Measurements from ENCODE around the gene FAM234B. TPM values are rescaled to one million over a fixed set of nuclear protein-coding genes. Genes with fewer than 3 reads are reported as not detected.

Gene FAM234B
- total RNA-seq, 1 donor = 3.3 TPM

- no peak overlapping the region for H3K4me3 ChIP-seq (ENCODE audit: low read depth, low read length)
- no peak for DNase-seq (ENCODE audit: low read depth)
- TF ChIP-seq CTCF (IDR thresholded peaks at IDR 0.05; ENCODE audit: insufficient read depth, low read length) = no peak
Measured at GRCh38 chr12:13039328-13039956, 4.7 kb upstream of the FAM234B start.

GRCh38 chr12:13041224-13041623 is 3.0 kb upstream of the FAM234B start:
- no peak overlapping the region for H3K4me3 ChIP-seq (ENCODE audit: low read depth, low read length)
- no peak for DNase-seq (ENCODE audit: low read depth)
- no peak for TF ChIP-seq CTCF (IDR thresholded peaks at IDR 0.05; ENCODE audit: insufficient read depth, low read length)

GRCh38 chr12:13042666-13043230 is 1.4 kb upstream of the FAM234B start:
- no peak for DNase-seq (ENCODE audit: low read depth)
- TF ChIP-seq CTCF (IDR thresholded peaks at IDR 0.05; ENCODE audit: insufficient read depth, low read length) = no peak
- no peak overlapping the region for H3K4me3 ChIP-seq (ENCODE audit: low read depth, low read length)

DNA sequence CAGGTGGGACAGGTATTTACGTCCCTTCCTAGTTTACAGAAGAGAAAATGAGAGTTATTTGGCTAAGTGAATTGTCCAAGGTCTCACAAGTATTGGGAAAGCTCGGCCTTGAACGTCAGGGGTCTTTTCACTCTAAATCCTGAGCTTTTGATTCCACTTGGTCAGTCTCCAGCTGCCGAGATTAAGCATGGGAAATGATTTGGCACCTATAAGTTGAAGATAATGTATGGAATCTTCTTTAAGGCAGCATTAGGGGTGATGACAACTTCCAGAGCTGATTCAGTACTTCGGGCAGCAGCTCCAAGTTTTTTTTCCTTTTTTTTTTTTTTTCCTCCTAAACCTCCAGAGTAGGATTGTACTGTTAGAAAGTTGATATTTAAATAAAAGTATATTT is 722 bp downstream of the FAM234B start:
- no peak for TF ChIP-seq CTCF (IDR thresholded peaks at IDR 0.05; ENCODE audit: insufficient read depth, low read length)
- peak; percentile 22 for DNase-seq (ENCODE audit: low read depth)
- peak overlapping the region; percentile 92 for H3K4me3 ChIP-seq (ENCODE audit: low read depth, low read length)

- H3K4me3 ChIP-seq (ENCODE audit: low read depth, low read length) = no peak overlapping the region
- DNase-seq (ENCODE audit: low read depth) = no peak
- no peak for TF ChIP-seq CTCF (IDR thresholded peaks at IDR 0.05; ENCODE audit: insufficient read depth, low read length)
Measured at GRCh38 chr12:13045816-13046215, 1.6 kb downstream of the FAM234B start.

DNA sequence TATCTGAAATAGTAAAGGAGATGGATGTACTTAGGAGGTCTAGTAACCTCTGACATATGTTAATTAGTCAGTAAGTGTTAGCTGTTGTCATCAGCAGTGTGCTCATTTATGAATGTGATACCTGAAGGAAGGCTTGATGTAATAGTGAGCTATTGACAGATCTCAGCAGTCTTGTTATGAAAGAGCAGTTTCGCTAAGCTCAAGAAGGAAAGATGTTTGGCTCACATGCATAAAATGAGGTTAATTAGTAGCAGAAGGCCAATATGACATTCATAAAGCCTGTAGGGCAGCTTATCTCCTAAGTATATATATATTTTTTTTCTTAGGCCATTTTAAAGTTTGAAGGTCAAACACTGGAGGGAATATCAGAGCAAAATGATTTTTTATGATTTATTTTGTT is 2.8 kb downstream of the FAM234B start:
- no peak overlapping the region for H3K4me3 ChIP-seq (ENCODE audit: low read depth, low read length)
- no peak for DNase-seq (ENCODE audit: low read depth)
- no peak for TF ChIP-seq CTCF (IDR thresholded peaks at IDR 0.05; ENCODE audit: insufficient read depth, low read length)

GRCh38 chr12:13049816-13050215 is 5.6 kb downstream of the FAM234B start:
- DNase-seq (ENCODE audit: low read depth) = peak; percentile 65
- TF ChIP-seq CTCF (IDR thresholded peaks at IDR 0.05; ENCODE audit: insufficient read depth, low read length) = no peak
- H3K4me3 ChIP-seq (ENCODE audit: low read depth, low read length) = no peak overlapping the region
